Caco-2 (cell line): ENCODE measurements around the gene FRMD4A. TPM values are rescaled to one million over a fixed set of nuclear protein-coding genes. Genes with fewer than 3 reads are reported as not detected.

Source experiments
- BruUV-seq: library from RNA; stranded (reverse); fragments of 400-500 nt; replicated peaks from 2 replicates; lab custom pipeline; 2021; lab: Mats Ljungman, UMichigan
- CTCF ChIA-PET: fragments of 300-600 bp; sonication (Branson Sonifier 250); formaldehyde crosslinking; loops from one replicate; lab custom pipeline; 2022; ENCODE audit warnings: antibody characterized with exemption; lab: Charles Lee
- POLR2A ChIA-PET: fragments of 300-600 bp; sonication (Branson Sonifier 250); formaldehyde crosslinking; loops from one replicate; lab custom pipeline; 2022; ENCODE audit warnings: antibody characterized with exemption; lab: Charles Lee
- DNase-seq, 2 experiments: peaks; one replicate each; pipeline versions ENCODE4 v3.0.0 to v3.0.0-alpha.2; 2020 to 2022
- H3K27me3 ChIP-seq: replicated peaks from 2 replicates; pipeline ENCODE4 v1.6.0; 2011; ENCODE audit warnings: low read length; ENCODE audit not compliant: control insufficient read depth, insufficient read depth
- H3K36me3 ChIP-seq: 2 replicates; pipeline ENCODE4 v1.5.1; 2011; ENCODE audit warnings: low read length; ENCODE audit not compliant: control insufficient read depth, insufficient read depth
- H3K4me1 ChIP-seq: fragments of 250-450 bp; sonication (Bioruptor Pico); 2 replicates; pipeline ENCODE4 v1.5.1; 2020; ENCODE audit warnings: mild to moderate bottlenecking
- H3K4me3 ChIP-seq: 2 replicates; pipeline ENCODE4 v1.5.1; 2011; ENCODE audit warnings: low read depth, mild to moderate bottlenecking, control low read depth, low read length
- H3K9me3 ChIP-seq: fragments of 250-450 bp; sonication (Bioruptor Pico); 2 replicates; pipeline ENCODE4 v1.5.1; 2020; ENCODE audit warnings: mild to moderate bottlenecking, moderate library complexity
- H3K27ac Mint-ChIP-seq: one replicate; pipeline ENCODE4 v1.8.0; 2022; ENCODE audit warnings: mixed read lengths; ENCODE audit not compliant: unreplicated experiment
- H3K27me3 Mint-ChIP-seq: one replicate; pipeline ENCODE4 v1.8.0; 2022; ENCODE audit warnings: mixed read lengths; ENCODE audit not compliant: insufficient read depth, unreplicated experiment
- H3K36me3 Mint-ChIP-seq: one replicate; pipeline ENCODE4 v1.8.0; 2022; ENCODE audit warnings: mild to moderate bottlenecking, mixed read lengths; ENCODE audit not compliant: insufficient read depth, unreplicated experiment
- H3K4me1 Mint-ChIP-seq: one replicate; pipeline ENCODE4 v1.8.0; 2022; ENCODE audit warnings: low read depth, mixed read lengths; ENCODE audit not compliant: unreplicated experiment
- H3K4me3 Mint-ChIP-seq: one replicate; pipeline ENCODE4 v1.8.0; 2022; ENCODE audit warnings: mild to moderate bottlenecking, moderate library complexity, mixed read lengths; ENCODE audit not compliant: unreplicated experiment
- H3K9me3 Mint-ChIP-seq: one replicate; pipeline ENCODE4 v1.8.0; 2022; ENCODE audit warnings: mixed read lengths; ENCODE audit not compliant: unreplicated experiment
- intact Hi-C: fragments of 100-400 bp; cut with micrococcal nuclease; formaldehyde crosslinking; loops from one replicate; pipeline ENCODE4 v1.10.0; 2022; ENCODE audit not compliant: unreplicated experiment
- total RNA-seq: library from RNA; stranded (reverse); gene quantifications from 2 replicates; pipeline ENCODE4 v1.2.3, GENCODE V29; 2022
- TF ChIP-seq, protein P1 (sequence below), 2 experiments: fragments of 200-600 bp in 1 of 2; IDR thresholded peaks; 1 replicate in 1 of 2; 2 replicates in 1 of 2; pipeline versions ENCODE4 v1.5.1 to v1.8.0; 2011 to 2022; ENCODE audit warnings: antibody characterized with exemption in 1 of 2, control low read depth in 1 of 2, inconsistent platforms in 1 of 2, low read depth in 1 of 2, low read length in 1 of 2, mild to moderate bottlenecking in 1 of 2, moderate library complexity in 1 of 2; ENCODE audit not compliant: insufficient read depth in 1 of 2, severe bottlenecking in 1 of 2, unreplicated experiment in 1 of 2

Gene FRMD4A
- total RNA-seq, 1 experiment from 2014 or later, result 52.1 TPM

DNA sequence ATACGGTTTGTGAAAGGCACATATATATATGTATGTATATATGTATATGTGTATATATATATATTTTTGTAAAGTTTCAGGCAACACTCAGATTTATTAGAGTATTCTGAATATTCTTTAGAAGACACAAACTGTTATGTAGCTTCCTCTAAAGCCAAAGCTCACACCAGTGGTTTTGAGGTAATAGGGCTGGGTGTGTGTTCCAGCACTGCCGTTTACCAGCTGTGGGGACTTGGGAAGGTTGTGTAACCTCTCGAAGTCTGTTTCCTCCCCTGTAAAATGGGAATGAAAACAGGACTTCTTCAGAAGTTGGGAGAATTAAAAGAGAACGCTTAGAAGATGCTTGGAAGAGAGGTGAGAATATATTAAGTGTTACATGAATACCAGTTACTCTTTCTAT is 649.2 kb downstream of the FRMD4A start:
- Histone ChIP-seq H3K36me3 (peaks cover 6% of the 10 kb centered on the region; the same call in 1 of the 2 replicates), H3K27me3 (no peaks in the 10 kb centered on the region), H3K9me3 (no peaks in the 10 kb centered on the region), H3K4me3 (no peak overlapping the region), H3K4me1 (peaks cover 13% of the 10 kb centered on the region)
- Mint-ChIP-seq H3K4me1 (peaks cover 15% of the 10 kb centered on the region), H3K9me3 (no peaks in the 10 kb centered on the region), H3K4me3 (no peak overlapping the region), H3K27ac (peak overlapping the region; percentile 0), H3K36me3 (peaks cover 63% of the 10 kb centered on the region), H3K27me3 (no peaks in the 10 kb centered on the region)
- TF ChIP-seq, protein P1, sequence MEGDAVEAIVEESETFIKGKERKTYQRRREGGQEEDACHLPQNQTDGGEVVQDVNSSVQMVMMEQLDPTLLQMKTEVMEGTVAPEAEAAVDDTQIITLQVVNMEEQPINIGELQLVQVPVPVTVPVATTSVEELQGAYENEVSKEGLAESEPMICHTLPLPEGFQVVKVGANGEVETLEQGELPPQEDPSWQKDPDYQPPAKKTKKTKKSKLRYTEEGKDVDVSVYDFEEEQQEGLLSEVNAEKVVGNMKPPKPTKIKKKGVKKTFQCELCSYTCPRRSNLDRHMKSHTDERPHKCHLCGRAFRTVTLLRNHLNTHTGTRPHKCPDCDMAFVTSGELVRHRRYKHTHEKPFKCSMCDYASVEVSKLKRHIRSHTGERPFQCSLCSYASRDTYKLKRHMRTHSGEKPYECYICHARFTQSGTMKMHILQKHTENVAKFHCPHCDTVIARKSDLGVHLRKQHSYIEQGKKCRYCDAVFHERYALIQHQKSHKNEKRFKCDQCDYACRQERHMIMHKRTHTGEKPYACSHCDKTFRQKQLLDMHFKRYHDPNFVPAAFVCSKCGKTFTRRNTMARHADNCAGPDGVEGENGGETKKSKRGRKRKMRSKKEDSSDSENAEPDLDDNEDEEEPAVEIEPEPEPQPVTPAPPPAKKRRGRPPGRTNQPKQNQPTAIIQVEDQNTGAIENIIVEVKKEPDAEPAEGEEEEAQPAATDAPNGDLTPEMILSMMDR (IDR thresholded peaks at IDR 0.05; ENCODE audit: insufficient read depth in 1 of 2, low read depth in 1 of 2, low read length in 1 of 2, severe bottlenecking in 1 of 2, unreplicated experiment in 1 of 2), result no peak
- intact Hi-C loops, result loop anchor here (1.0 to 2.0 kb wide), 3 partner anchors 9 to 13 kb away; no protein-coding TSS in a partner anchor
- POLR2A ChIA-PET, result no interaction called here
- no peak for DNase-seq
- no TSS peak for BruUV-seq
- CTCF ChIA-PET, result interaction anchor here (0.9 kb wide), 1 partner anchor 22 kb away, joined by 3 read pairs; no protein-coding TSS in a partner anchor

DNA sequence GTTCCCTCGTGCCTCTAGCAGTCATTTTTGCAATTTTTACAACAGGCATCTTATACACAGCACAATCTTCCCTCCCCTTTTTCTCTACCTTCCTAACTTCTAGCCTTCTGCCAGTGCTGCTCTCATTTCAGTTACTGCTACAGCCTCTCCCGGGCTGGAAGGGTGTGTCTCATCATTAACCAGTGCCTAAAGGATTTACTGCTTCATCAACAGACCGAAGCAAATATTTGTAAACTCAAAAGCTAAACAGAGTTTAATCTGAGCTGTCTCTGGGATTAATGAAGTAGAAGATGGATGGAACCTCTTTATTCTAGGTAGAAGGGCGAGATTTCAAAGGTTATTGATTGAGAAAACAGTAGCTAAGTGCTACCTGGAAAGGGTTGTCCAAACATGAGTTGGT is 649.6 kb downstream of the FRMD4A start:
- Mint-ChIP-seq H3K36me3 (peaks cover 63% of the 10 kb centered on the region), H3K4me1 (peaks cover 15% of the 10 kb centered on the region), H3K27ac (no peak overlapping the region), H3K27me3 (no peaks in the 10 kb centered on the region), H3K4me3 (no peak overlapping the region), H3K9me3 (no peaks in the 10 kb centered on the region)
- ChIA-PET CTCF (interaction anchor here (0.9 kb wide), 1 partner anchor 21 kb away, joined by 3 read pairs; no protein-coding TSS in a partner anchor), POLR2A (no interaction called here)
- Histone ChIP-seq H3K4me1 (peaks cover 10% of the 10 kb centered on the region), H3K4me3 (no peak overlapping the region), H3K36me3 (peaks cover 6% of the 10 kb centered on the region; the same call in 1 of the 2 replicates), H3K9me3 (no peaks in the 10 kb centered on the region), H3K27me3 (no peaks in the 10 kb centered on the region)
- TF ChIP-seq, protein P1 (IDR thresholded peaks at IDR 0.05; ENCODE audit: insufficient read depth in 1 of 2, low read depth in 1 of 2, low read length in 1 of 2, severe bottlenecking in 1 of 2, unreplicated experiment in 1 of 2), result no peak
- BruUV-seq, result no TSS peak
- peak; percentile 59 to 70 for DNase-seq
- intact Hi-C loops, result loop anchor here (1.0 to 2.0 kb wide), 3 partner anchors 9 to 14 kb away; no protein-coding TSS in a partner anchor

DNA sequence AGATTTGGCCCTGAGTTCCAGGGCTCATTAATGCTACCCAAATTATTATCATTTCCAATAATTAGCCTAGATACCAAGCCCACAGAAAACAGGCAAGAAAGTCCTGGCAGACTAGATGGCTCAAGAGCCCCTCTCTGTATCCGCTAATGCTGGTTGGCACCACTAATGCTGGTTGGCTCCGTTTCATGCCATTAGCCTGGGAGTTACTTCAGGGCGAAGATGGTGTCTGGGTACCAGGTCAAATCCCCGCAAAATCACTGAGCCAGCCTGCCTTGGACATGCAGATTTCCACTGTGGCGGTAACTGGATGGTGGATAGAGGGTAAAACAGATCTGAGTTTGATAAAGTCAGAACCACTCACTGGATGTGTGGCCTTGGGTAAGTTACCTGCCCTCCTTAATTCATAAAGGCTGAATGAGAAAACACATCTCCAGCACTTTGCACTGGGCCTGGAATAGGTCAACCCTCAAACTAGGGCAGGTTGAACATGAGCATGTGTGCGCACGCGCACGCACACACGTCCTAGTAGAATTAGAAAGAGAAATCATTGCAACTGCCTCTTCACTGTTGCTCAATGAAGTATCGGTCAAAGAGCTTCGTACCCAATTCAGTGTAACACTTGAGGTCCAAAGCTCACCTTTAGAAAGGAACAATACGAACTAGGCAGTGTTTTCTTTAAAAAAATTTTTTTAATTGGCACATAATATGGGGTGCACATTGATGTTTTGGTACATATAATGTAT is 652.5 kb downstream of the FRMD4A start:
- no peaks in the 10 kb centered on the region for H3K27me3 Mint-ChIP-seq
- DNase-seq, result no peak
- H3K27ac Mint-ChIP-seq, result no peak overlapping the region
- no peak overlapping the region for H3K4me3 ChIP-seq
- ChIA-PET POLR2A (no interaction called here), CTCF (no interaction called here)
- H3K4me1 Mint-ChIP-seq, result peaks cover 18% of the 10 kb centered on the region
- no TSS peak for BruUV-seq
- peaks cover 7% of the 10 kb centered on the region; the same call in 1 of the 2 replicates for H3K36me3 ChIP-seq
- H3K9me3 Mint-ChIP-seq, result no peaks in the 10 kb centered on the region
- no peaks in the 10 kb centered on the region for H3K27me3 ChIP-seq
- H3K36me3 Mint-ChIP-seq, result peaks cover 65% of the 10 kb centered on the region
- intact Hi-C loops, result no loop called here
- TF ChIP-seq, protein P1 (IDR thresholded peaks at IDR 0.05; ENCODE audit: insufficient read depth in 1 of 2, low read depth in 1 of 2, low read length in 1 of 2, severe bottlenecking in 1 of 2, unreplicated experiment in 1 of 2), result no peak
- H3K4me1 ChIP-seq, result peaks cover 10% of the 10 kb centered on the region
- no peak overlapping the region for H3K4me3 Mint-ChIP-seq
- no peaks in the 10 kb centered on the region for H3K9me3 ChIP-seq
